Mesenchymal stem cell (in vitro differentiated cells and primary cell): ENCODE results near the gene NRG2.
A peak's percentile ranks its signal among the peaks of the same experiment; 100 is the strongest.

ENCODE experiments used
- DNase-seq: peaks from one replicate; pipeline ENCODE4 v3.0.0-alpha.2; 2013
- H2AFZ ChIP-seq: one replicate; pipeline ENCODE4 v1.6.1; 2013; ENCODE audit warnings: low read depth, mild to moderate bottlenecking, control low read depth, inconsistent platforms, low read length, moderate library complexity
- H2AK5ac ChIP-seq: 2 replicates; pipeline ENCODE4 v1.6.1; 2013; ENCODE audit warnings: low read length, moderate library complexity, mild to moderate bottlenecking, inconsistent platforms; ENCODE audit not compliant: severe bottlenecking
- H2BK120ac ChIP-seq: one replicate; pipeline ENCODE4 v1.6.1; 2013; ENCODE audit warnings: low read depth, mild to moderate bottlenecking, inconsistent platforms, low read length, moderate library complexity
- H2BK12ac ChIP-seq, 2 experiments: one replicate each; pipeline ENCODE4 v1.6.1; 2013; ENCODE audit warnings: inconsistent platforms in 2 of 2, low read length in 2 of 2, mild to moderate bottlenecking in 2 of 2, moderate library complexity in 2 of 2, control low read depth in 1 of 2
- H2BK15ac ChIP-seq: one replicate; pipeline ENCODE4 v1.6.1; 2013; ENCODE audit warnings: mild to moderate bottlenecking, low read depth, inconsistent platforms; ENCODE audit not compliant: poor library complexity, severe bottlenecking
- H2BK5ac ChIP-seq: 2 replicates; pipeline ENCODE4 v1.6.1; 2013; ENCODE audit warnings: low read depth, mild to moderate bottlenecking, low read length, control low read depth, inconsistent platforms; ENCODE audit not compliant: poor library complexity, severe bottlenecking
- H3K14ac ChIP-seq, 2 experiments: one replicate each; pipeline ENCODE4 v1.6.1; 2013; ENCODE audit warnings: inconsistent platforms in 2 of 2, low read length in 2 of 2, control low read depth in 1 of 2, mild to moderate bottlenecking in 1 of 2, moderate library complexity in 1 of 2
- H3K18ac ChIP-seq, 2 experiments: one replicate each; pipeline ENCODE4 v1.6.1; 2013; ENCODE audit warnings: inconsistent platforms in 2 of 2, low read length in 2 of 2, control low read depth in 1 of 2, low read depth in 1 of 2, mild to moderate bottlenecking in 1 of 2
- H3K23ac ChIP-seq, 2 experiments: one replicate each; pipeline ENCODE4 v1.6.1; 2013; ENCODE audit warnings: inconsistent platforms in 2 of 2, low read length in 2 of 2, mild to moderate bottlenecking in 2 of 2, moderate library complexity in 2 of 2, control low read depth in 1 of 2
- H3K27ac ChIP-seq: 2 replicates; pipeline ENCODE4 v1.5.1; 2013; ENCODE audit warnings: mild to moderate bottlenecking, moderate library complexity, low read length, control low read depth, inconsistent platforms; ENCODE audit not compliant: poor library complexity, severe bottlenecking
- H3K27me3 ChIP-seq, 2 experiments: 2 replicates each; pipeline versions ENCODE4 v1.6.1 to v1.7.0; 2013; ENCODE audit warnings: low read length in 2 of 2, mild to moderate bottlenecking in 2 of 2, moderate library complexity in 2 of 2, control low read depth in 1 of 2, inconsistent platforms in 1 of 2; ENCODE audit not compliant: control insufficient read depth in 1 of 2, insufficient read depth in 1 of 2
- H3K36me3 ChIP-seq, 2 experiments: 2 replicates each; pipeline versions ENCODE4 v1.6.1 to v1.7.0; 2013; ENCODE audit warnings: low read length in 2 of 2, control low read depth in 1 of 2, inconsistent platforms in 1 of 2, low read depth in 1 of 2, mild to moderate bottlenecking in 1 of 2; ENCODE audit not compliant: insufficient read depth in 2 of 2, control insufficient read depth in 1 of 2
- H3K4ac ChIP-seq, 2 experiments: one replicate each; pipeline ENCODE4 v1.6.1; 2013; ENCODE audit warnings: inconsistent platforms in 2 of 2, low read length in 2 of 2, mild to moderate bottlenecking in 2 of 2, moderate library complexity in 2 of 2, control low read depth in 1 of 2, low read depth in 1 of 2
- H3K4me1 ChIP-seq: 2 replicates; pipeline ENCODE4 v1.6.1; 2013; ENCODE audit warnings: low read depth, low read length, control low read depth; ENCODE audit not compliant: control insufficient read depth, insufficient read depth
- H3K4me2 ChIP-seq: 2 replicates; pipeline ENCODE4 v1.6.1; 2013; ENCODE audit warnings: low read length, mild to moderate bottlenecking, inconsistent platforms; ENCODE audit not compliant: poor library complexity, severe bottlenecking
- H3K4me3 ChIP-seq, 2 experiments: 2 replicates each; pipeline versions ENCODE4 v1.5.1 to v1.7.0; 2013; ENCODE audit warnings: low read length in 2 of 2, mild to moderate bottlenecking in 2 of 2, control low read depth in 1 of 2, low read depth in 1 of 2; ENCODE audit not compliant: insufficient read depth in 1 of 2
- H3K79me1 ChIP-seq: replicated peaks from 2 replicates; pipeline ENCODE4 v1.6.1; 2013; ENCODE audit warnings: mild to moderate bottlenecking, control low read depth, low read length, inconsistent platforms; ENCODE audit not compliant: poor library complexity, severe bottlenecking
- H3K9ac ChIP-seq: 2 replicates; pipeline ENCODE4 v1.7.0; 2013; ENCODE audit warnings: mild to moderate bottlenecking, low read length, moderate library complexity
- H3K9me3 ChIP-seq: 2 replicates; pipeline ENCODE4 v1.7.0; 2013; ENCODE audit warnings: mild to moderate bottlenecking, low read length; ENCODE audit not compliant: control insufficient read depth
- H4K8ac ChIP-seq: one replicate; pipeline ENCODE4 v1.6.1; 2013; ENCODE audit warnings: inconsistent platforms, mild to moderate bottlenecking, low read length, moderate library complexity
- H4K91ac ChIP-seq: one replicate; pipeline ENCODE4 v1.6.1; 2013; ENCODE audit warnings: mild to moderate bottlenecking, low read length, inconsistent platforms
- WGBS: methylation state at CpG from one replicate; pipeline ENCODE4 v1.1.7; 2013; ENCODE audit warnings: mixed read lengths; 5-methylcytosine and 5-hydroxymethylcytosine counted together

NRG2 gene

DNA sequence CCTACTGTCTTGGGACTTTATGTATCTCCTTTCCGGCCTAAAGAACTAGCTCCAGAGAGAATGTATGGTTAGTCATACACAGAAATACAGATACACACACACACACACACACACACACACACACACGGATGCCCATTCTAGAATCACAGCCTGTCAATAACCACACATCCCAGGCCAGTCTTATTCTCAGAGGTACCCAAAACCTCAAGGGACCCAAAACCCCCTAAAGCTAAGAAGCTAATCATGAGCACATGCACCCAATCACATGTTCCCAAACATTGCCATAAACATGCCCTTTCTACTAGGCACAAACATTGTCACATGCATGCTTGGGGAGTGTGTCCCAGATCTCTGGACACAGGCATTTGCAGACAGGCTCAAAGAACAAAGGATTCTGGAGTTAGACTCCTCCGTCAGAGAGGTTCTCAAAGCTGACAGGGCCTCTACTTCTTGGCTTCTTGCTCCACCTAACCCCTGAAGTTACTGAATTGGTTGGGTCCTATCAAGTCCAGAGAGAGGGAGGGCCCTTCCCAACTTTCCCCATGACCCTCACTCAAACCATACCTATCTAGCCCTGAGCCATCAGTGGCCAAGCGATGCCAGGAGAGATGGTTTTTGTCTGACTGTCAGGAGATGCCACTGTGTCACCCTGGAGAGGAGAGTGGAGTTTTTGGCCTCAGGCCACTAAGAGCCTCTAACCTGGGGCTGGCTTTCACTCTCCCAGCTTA lies 78.7 kb downstream of the NRG2 start:
- Histone ChIP-seq H4K8ac (no peak overlapping the region), H2BK12ac (no peak overlapping the region), H3K9me3 (no peaks in the 10 kb centered on the region), H3K36me3 (no peaks in the 10 kb centered on the region), H3K23ac (no peak overlapping the region), H2AFZ (no peak overlapping the region), H3K27me3 (peaks cover 19 to 56% of the 10 kb centered on the region in 2 experiments), H2BK5ac (no peak overlapping the region), H2AK5ac (no peak overlapping the region), H3K4me2 (no peak overlapping the region), H3K27ac (no peak overlapping the region), H3K4me3 (no peak overlapping the region), H3K4ac (no peak overlapping the region), H2BK15ac (no peak overlapping the region), H2BK120ac (no peak overlapping the region), H3K18ac (no peak overlapping the region), H3K9ac (no peak overlapping the region), H3K14ac (no peak overlapping the region), H3K79me1 (no peaks in the 10 kb centered on the region), H3K4me1 (no peaks in the 10 kb centered on the region), H4K91ac (no peak overlapping the region)
- no peak for DNase-seq
- WGBS: 87% methylated on average over 4 of the region's 4 CpGs

DNA sequence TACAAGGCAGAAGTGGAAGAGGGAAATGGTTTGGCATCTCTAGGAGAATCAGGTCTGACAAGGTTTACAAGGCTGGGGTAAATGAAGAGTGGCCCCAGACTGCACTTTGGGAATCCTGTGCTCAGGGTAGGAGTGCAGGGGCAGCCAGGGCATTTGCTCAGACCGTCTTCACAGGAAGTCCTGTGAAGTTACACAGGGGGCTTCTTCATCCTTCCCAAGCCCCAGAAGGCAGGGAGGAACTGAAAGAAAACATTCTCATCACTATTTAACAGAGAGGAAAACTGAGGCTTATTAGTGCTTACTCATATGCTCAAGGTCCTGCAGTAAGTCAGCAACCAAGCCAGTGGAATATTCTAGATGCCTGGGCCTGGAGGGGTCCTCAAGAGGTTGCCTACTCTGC lies 80.7 kb downstream of the NRG2 start:
- no peak overlapping the region for H4K8ac ChIP-seq
- H3K4me2 ChIP-seq: no peak overlapping the region
- H2BK12ac ChIP-seq: no peak overlapping the region
- WGBS: no CpG with 5 or more reads among the region's 1 CpG
- H3K4ac ChIP-seq: no peak overlapping the region
- H3K36me3 ChIP-seq: no peaks in the 10 kb centered on the region
- H2BK5ac ChIP-seq: no peak overlapping the region
- no peak overlapping the region for H3K27ac ChIP-seq
- no peaks in the 10 kb centered on the region for H3K79me1 ChIP-seq
- H3K4me3 ChIP-seq: no peak overlapping the region
- no peak overlapping the region for H4K91ac ChIP-seq
- H2BK120ac ChIP-seq: no peak overlapping the region
- no peak overlapping the region for H3K14ac ChIP-seq
- peaks cover 19 to 64% of the 10 kb centered on the region in 2 experiments for H3K27me3 ChIP-seq
- H3K23ac ChIP-seq: no peak overlapping the region
- no peak overlapping the region for H2AFZ ChIP-seq
- H2AK5ac ChIP-seq: no peak overlapping the region
- H3K9me3 ChIP-seq: no peaks in the 10 kb centered on the region
- no peak overlapping the region for H3K9ac ChIP-seq
- H3K18ac ChIP-seq: no peak overlapping the region
- H3K4me1 ChIP-seq: no peaks in the 10 kb centered on the region
- no peak overlapping the region for H2BK15ac ChIP-seq
- no peak for DNase-seq

- peaks cover 14 to 69% of the 10 kb centered on the region in 2 experiments for H3K27me3 ChIP-seq
- no peak overlapping the region for H3K27ac ChIP-seq
- no peak overlapping the region for H3K4ac ChIP-seq
- H3K9ac ChIP-seq: no peak overlapping the region
- H3K18ac ChIP-seq: no peak overlapping the region
- 38% methylated on average over 5 of the region's 5 CpGs for WGBS
- no peak overlapping the region for H3K23ac ChIP-seq
- no peak overlapping the region for H4K91ac ChIP-seq
- no peaks in the 10 kb centered on the region for H3K4me1 ChIP-seq
- H2AK5ac ChIP-seq: no peak overlapping the region
- H3K4me2 ChIP-seq: no peak overlapping the region
- no peak overlapping the region for H2BK12ac ChIP-seq
- no peak overlapping the region for H4K8ac ChIP-seq
- no peaks in the 10 kb centered on the region for H3K79me1 ChIP-seq
- H3K4me3 ChIP-seq: no peak overlapping the region
- DNase-seq: peak; percentile 8
- peak overlapping the region in 1 of 2 experiments; percentile 48 for H3K14ac ChIP-seq
- no peaks in the 10 kb centered on the region for H3K36me3 ChIP-seq
- H2AFZ ChIP-seq: no peak overlapping the region
- H2BK5ac ChIP-seq: no peak overlapping the region
- no peak overlapping the region for H2BK15ac ChIP-seq
- H3K9me3 ChIP-seq: no peaks in the 10 kb centered on the region
- H2BK120ac ChIP-seq: no peak overlapping the region
Observed at GRCh38 chr5:139961435-139962157, 81.5 kb downstream of the NRG2 start.

DNA sequence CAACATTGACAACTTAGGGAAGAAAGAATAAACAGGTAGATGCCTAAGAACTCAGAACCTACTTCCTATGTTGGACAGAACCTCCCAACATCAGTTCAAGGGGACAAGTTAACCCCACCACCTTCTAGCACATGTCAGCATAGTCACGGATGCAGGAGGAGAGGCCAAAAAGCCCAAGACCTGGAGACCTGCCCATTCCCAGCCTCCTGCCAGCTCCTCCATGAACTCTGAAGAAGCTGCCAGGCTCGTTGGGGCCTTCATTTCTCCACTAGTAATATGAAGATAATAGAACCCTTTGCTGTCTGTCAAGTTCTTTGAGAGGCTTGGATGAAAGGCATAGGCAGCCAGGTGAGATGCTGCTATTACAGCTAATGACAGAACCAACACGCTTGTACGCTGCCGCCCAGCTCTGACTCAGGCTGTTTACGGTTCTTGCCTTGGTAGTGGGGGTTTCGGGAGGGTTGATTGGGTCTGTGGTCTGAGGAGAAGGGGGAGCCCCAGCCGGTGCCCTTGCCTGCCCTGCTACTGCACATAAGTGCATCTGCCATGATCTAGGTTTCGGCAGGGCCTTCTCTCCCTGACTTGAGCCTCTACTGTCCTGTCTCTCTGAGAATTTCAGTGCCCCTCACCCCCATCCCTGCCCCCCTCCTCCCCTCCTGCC lies 82.2 kb downstream of the NRG2 start:
- Histone ChIP-seq H2AK5ac (no peak overlapping the region), H3K9me3 (no peaks in the 10 kb centered on the region), H2AFZ (no peak overlapping the region), H2BK15ac (no peak overlapping the region), H3K4me3 (no peak overlapping the region), H4K8ac (no peak overlapping the region), H3K23ac (no peak overlapping the region), H3K4me2 (no peak overlapping the region), H2BK12ac (no peak overlapping the region), H4K91ac (no peak overlapping the region), H3K27ac (no peak overlapping the region), H2BK5ac (no peak overlapping the region), H3K18ac (no peak overlapping the region), H3K36me3 (no peaks in the 10 kb centered on the region), H3K4me1 (no peaks in the 10 kb centered on the region), H3K14ac (no peak overlapping the region), H3K4ac (no peak overlapping the region), H3K79me1 (no peaks in the 10 kb centered on the region), H3K9ac (no peak overlapping the region), H3K27me3 (peaks cover 11 to 69% of the 10 kb centered on the region in 2 experiments), H2BK120ac (no peak overlapping the region)
- 89% methylated on average over 6 of the region's 9 CpGs for WGBS
- no peak for DNase-seq
